ENCODE results near the gene RS1. TPM values are rescaled to one million over a fixed set of nuclear protein-coding genes. Genes with fewer than 3 reads are reported as not detected.

RS1 gene
- total RNA-seq, 1 experiment from 2014 or later: 0.09 TPM

DNA sequence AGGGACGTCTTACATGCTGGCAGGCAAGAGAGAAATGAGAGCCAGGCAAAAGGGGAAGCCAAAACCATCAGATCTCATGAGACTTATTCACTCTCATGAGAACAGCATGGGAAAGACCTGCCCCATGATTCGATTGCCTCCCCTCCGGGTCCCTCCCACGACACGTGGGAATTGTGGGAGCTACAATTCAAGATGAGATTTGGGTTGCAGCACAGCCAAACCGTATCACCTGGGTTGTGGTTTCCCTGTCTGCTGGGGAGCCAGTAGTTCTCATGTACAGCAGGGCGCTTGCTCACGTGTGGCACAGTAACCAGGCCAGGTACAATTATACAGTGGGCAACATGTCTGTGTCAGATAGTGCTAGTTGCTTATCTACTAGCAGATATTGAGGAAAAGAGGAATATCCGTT, 11.1 kb upstream of the RS1 start:
- TF ChIP-seq, protein P1, sequence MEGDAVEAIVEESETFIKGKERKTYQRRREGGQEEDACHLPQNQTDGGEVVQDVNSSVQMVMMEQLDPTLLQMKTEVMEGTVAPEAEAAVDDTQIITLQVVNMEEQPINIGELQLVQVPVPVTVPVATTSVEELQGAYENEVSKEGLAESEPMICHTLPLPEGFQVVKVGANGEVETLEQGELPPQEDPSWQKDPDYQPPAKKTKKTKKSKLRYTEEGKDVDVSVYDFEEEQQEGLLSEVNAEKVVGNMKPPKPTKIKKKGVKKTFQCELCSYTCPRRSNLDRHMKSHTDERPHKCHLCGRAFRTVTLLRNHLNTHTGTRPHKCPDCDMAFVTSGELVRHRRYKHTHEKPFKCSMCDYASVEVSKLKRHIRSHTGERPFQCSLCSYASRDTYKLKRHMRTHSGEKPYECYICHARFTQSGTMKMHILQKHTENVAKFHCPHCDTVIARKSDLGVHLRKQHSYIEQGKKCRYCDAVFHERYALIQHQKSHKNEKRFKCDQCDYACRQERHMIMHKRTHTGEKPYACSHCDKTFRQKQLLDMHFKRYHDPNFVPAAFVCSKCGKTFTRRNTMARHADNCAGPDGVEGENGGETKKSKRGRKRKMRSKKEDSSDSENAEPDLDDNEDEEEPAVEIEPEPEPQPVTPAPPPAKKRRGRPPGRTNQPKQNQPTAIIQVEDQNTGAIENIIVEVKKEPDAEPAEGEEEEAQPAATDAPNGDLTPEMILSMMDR (IDR thresholded peaks at IDR 0.05; ENCODE audit: insufficient read depth in 1 of 2, low read depth in 1 of 2, low read length in 1 of 2, severe bottlenecking in 1 of 2, unreplicated experiment in 1 of 2): no peak
- ChIA-PET POLR2A (no interaction called here), CTCF (no interaction called here)
- Mint-ChIP-seq H3K36me3 (ENCODE audit: insufficient read depth, unreplicated experiment) (no peaks in the 10 kb centered on the region), H3K27me3 (ENCODE audit: insufficient read depth, unreplicated experiment) (no peaks in the 10 kb centered on the region), H3K27ac (ENCODE audit: unreplicated experiment) (no peak overlapping the region), H3K4me1 (ENCODE audit: low read depth, unreplicated experiment) (no peaks in the 10 kb centered on the region), H3K4me3 (ENCODE audit: unreplicated experiment) (no peak overlapping the region), H3K9me3 (ENCODE audit: unreplicated experiment) (no peaks in the 10 kb centered on the region)
- Histone ChIP-seq H3K36me3 (ENCODE audit: control insufficient read depth, insufficient read depth, low read length) (no peaks in the 10 kb centered on the region), H3K9me3 (no peaks in the 10 kb centered on the region), H3K27me3 (replicated peaks; ENCODE audit: control insufficient read depth, insufficient read depth, low read length) (no peaks in the 10 kb centered on the region), H3K4me1 (no peaks in the 10 kb centered on the region), H3K4me3 (ENCODE audit: low read depth, low read length) (no peak overlapping the region)
- no peak for DNase-seq
- no TSS peak for BruUV-seq (replicated peaks)
- intact Hi-C loops (cut with micrococcal nuclease; ENCODE audit: unreplicated experiment): no loop called here

DNA sequence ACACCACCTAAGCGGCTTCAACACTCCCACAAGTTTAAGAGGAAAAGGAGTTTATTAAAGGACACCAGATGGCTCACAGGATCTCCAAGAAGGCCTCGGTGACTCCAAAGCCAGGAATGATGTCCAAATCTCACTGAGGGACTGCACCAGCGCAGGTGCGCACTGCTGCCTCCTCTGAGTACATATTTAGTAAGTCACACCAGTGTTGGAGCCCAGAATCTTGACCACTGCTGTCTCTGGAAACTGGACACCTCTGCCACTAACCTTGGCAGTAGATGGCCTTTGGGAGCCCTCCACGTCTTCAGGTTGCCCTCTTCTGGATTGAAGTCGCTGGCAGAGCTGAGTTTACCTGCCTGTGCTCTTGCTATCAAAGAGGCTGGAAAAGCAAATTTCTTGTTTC, 10.1 kb upstream of the RS1 start:
- intact Hi-C loops (cut with micrococcal nuclease; ENCODE audit: unreplicated experiment): no loop called here
- Histone ChIP-seq H3K4me3 (ENCODE audit: low read depth, low read length) (no peak overlapping the region), H3K9me3 (no peaks in the 10 kb centered on the region), H3K36me3 (ENCODE audit: control insufficient read depth, insufficient read depth, low read length) (no peaks in the 10 kb centered on the region), H3K27me3 (replicated peaks; ENCODE audit: control insufficient read depth, insufficient read depth, low read length) (no peaks in the 10 kb centered on the region), H3K4me1 (no peaks in the 10 kb centered on the region)
- H3K27me3 Mint-ChIP-seq (ENCODE audit: insufficient read depth, unreplicated experiment): no peaks in the 10 kb centered on the region
- H3K36me3 Mint-ChIP-seq (ENCODE audit: insufficient read depth, unreplicated experiment): peaks cover 7% of the 10 kb centered on the region
- TF ChIP-seq, protein P1 (IDR thresholded peaks at IDR 0.05; ENCODE audit: insufficient read depth in 1 of 2, low read depth in 1 of 2, low read length in 1 of 2, severe bottlenecking in 1 of 2, unreplicated experiment in 1 of 2): no peak
- H3K4me1 Mint-ChIP-seq (ENCODE audit: low read depth, unreplicated experiment): peaks cover 6% of the 10 kb centered on the region
- H3K27ac Mint-ChIP-seq (ENCODE audit: unreplicated experiment): no peak overlapping the region
- ChIA-PET POLR2A (no interaction called here), CTCF (no interaction called here)
- H3K4me3 Mint-ChIP-seq (ENCODE audit: unreplicated experiment): no peak overlapping the region
- no TSS peak for BruUV-seq (replicated peaks)
- H3K9me3 Mint-ChIP-seq (ENCODE audit: unreplicated experiment): no peaks in the 10 kb centered on the region
- no peak for DNase-seq

DNA sequence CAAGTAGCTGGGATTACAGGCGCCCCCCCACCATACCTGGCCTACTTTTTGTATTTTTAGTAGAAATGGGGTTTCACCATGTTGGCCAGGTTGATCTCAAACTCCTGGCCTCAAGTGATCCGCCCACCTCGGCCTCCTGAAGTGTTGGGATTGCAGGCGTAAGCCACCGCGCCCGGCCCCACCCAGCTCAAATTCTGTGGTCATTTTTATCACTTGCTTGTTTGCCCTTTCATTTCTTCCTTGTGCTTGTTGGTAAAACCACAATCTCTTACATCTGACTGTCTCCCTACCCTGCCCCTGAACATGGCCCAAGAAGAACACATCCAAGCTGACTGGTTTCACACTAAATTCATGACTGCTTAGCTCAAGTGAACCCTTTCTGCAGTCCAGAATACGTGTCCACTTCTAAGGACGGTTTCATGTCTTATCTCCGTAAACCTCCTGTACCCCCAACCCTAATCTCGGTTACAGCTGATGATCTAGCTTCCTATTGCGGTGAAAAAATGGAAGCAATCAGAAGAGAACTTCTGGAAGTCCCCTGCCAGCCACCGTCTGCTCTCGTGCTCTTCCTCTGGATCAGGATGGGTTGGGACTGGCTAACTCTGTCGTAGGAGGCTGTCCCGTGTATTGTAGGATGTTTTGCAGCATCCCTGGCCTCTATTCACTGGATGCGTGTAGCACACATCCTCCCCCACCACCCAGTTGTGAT, 5.4 kb upstream of the RS1 start:
- H3K27ac Mint-ChIP-seq (ENCODE audit: unreplicated experiment): peak overlapping the region; percentile 83
- H3K27me3 Mint-ChIP-seq (ENCODE audit: insufficient read depth, unreplicated experiment): no peaks in the 10 kb centered on the region
- Histone ChIP-seq H3K9me3 (no peaks in the 10 kb centered on the region), H3K4me1 (no peaks in the 10 kb centered on the region), H3K36me3 (ENCODE audit: control insufficient read depth, insufficient read depth, low read length) (no peaks in the 10 kb centered on the region), H3K27me3 (replicated peaks; ENCODE audit: control insufficient read depth, insufficient read depth, low read length) (no peaks in the 10 kb centered on the region), H3K4me3 (ENCODE audit: low read depth, low read length) (no peak overlapping the region)
- intact Hi-C loops (cut with micrococcal nuclease; ENCODE audit: unreplicated experiment): no loop called here
- H3K4me3 Mint-ChIP-seq (ENCODE audit: unreplicated experiment): no peak overlapping the region
- DNase-seq: peak in 1 of 2 experiments; percentile 14
- TF ChIP-seq, protein P1 (IDR thresholded peaks at IDR 0.05; ENCODE audit: insufficient read depth in 1 of 2, low read depth in 1 of 2, low read length in 1 of 2, severe bottlenecking in 1 of 2, unreplicated experiment in 1 of 2): no peak
- POLR2A ChIA-PET: interaction anchor here (1.4 kb wide), 1 partner anchor 208 kb away, joined by 4 read pairs; no protein-coding TSS in a partner anchor
- no TSS peak for BruUV-seq (replicated peaks)
- H3K9me3 Mint-ChIP-seq (ENCODE audit: unreplicated experiment): no peaks in the 10 kb centered on the region
- peaks cover 24% of the 10 kb centered on the region for H3K36me3 Mint-ChIP-seq (ENCODE audit: insufficient read depth, unreplicated experiment)
- CTCF ChIA-PET: interaction anchor here (0.7 kb wide), 1 partner anchor 54 kb away, joined by 5 read pairs; no protein-coding TSS in a partner anchor
- peaks cover 6% of the 10 kb centered on the region for H3K4me1 Mint-ChIP-seq (ENCODE audit: low read depth, unreplicated experiment)

Data from Caco-2 (cell line).